Peyer's patch (tissue), 4 donors: ENCODE data around the gene AGER.
"Not testable (repeated sequence)": the region's sequence is repeated elsewhere in the genome, so short reads cannot be mapped to it uniquely, and the experiment has no call there.

Experiments
- POLR2A ChIP-seq, 2 donors: fragments of 450-650 bp; IDR thresholded peaks; one replicate each; pipeline ENCODE4 v1.5.1; 2017; ENCODE audit warnings: antibody characterized with exemption in 2 of 2, mild to moderate bottlenecking in 2 of 2, moderate library complexity in 2 of 2
- TF ChIP-seq, protein P1 (sequence below), 6 experiments: fragments of 450-650 bp in 4 of 6; fragments of 200-600 bp in 2 of 6; sonication (generic) in 1 of 6; IDR thresholded peaks; one replicate each; pipeline ENCODE4 v1.5.1; 2017 to 2019; ENCODE audit warnings: antibody characterized with exemption in 6 of 6, mild to moderate bottlenecking in 3 of 6, moderate library complexity in 1 of 6

DNA sequence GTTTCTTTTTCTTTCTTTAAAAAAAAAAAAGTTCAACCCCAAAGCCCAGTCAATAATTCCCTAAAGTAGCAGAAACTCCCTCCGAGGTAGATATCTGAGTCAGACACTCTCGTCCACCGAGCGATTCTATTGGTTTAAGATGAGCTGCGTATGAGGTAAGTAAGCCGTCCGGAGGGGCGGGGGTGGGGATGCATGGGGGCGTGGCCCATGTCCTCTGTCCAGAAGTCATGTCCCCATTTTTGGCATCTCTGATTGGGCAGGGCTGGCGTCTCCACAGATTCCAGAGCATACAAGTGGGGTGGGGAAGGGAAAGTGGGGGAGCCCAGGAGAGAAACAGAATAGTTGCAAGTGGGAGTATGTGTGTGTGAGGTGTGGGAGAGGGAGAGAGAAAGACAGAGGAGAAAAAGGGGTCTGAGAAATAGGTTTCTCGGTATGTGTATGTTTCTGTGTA lies 1.7 kb upstream of the AGER start:
- TF ChIP-seq POLR2A (IDR thresholded peaks at IDR 0.05) = not testable (repeated sequence)
- TF ChIP-seq, protein P1, sequence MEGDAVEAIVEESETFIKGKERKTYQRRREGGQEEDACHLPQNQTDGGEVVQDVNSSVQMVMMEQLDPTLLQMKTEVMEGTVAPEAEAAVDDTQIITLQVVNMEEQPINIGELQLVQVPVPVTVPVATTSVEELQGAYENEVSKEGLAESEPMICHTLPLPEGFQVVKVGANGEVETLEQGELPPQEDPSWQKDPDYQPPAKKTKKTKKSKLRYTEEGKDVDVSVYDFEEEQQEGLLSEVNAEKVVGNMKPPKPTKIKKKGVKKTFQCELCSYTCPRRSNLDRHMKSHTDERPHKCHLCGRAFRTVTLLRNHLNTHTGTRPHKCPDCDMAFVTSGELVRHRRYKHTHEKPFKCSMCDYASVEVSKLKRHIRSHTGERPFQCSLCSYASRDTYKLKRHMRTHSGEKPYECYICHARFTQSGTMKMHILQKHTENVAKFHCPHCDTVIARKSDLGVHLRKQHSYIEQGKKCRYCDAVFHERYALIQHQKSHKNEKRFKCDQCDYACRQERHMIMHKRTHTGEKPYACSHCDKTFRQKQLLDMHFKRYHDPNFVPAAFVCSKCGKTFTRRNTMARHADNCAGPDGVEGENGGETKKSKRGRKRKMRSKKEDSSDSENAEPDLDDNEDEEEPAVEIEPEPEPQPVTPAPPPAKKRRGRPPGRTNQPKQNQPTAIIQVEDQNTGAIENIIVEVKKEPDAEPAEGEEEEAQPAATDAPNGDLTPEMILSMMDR (IDR thresholded peaks at IDR 0.05) = not testable (repeated sequence)
